ENCODE results near the gene PTPRT.

PTPRT gene

DNA sequence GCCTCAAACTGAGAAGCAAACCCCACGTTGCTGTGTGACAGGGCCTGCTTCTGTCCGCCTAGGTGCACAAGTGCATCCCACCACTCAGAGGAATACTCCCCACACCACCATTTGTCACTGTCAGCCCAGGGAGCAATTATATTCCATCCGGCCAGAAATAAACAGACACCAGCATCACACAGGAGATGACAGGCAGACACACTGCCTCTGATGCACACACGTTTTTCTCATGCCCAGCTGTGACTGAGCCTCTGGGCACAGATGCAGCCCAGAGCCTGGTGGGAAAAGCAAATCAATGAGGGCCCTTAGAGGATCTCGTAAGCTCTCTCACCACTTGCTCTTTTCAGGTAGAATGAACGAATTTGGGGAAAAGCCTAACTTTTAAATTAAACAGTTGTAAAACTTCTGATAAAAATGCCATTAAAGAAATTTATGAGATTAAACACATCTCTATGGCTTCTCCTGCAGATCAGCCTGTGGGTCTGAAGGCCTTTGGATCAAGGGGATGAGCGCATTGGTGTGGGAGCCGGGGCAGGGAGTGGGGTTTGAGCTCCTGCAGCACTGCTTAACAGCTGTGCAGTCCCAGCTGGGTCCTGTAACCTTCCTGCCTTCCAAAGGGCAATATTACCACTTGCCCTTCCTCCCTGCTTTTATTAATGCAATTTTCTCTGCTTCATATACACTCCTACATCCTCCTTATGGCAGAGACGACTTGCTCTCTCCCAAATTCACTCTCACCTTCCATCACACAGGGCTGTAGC lies 624.3 kb downstream of the PTPRT start:
- no peak for DNase-seq (ENCODE audit: low read depth)
- TF ChIP-seq MYC (IDR thresholded peaks at IDR 0.05; ENCODE audit: low read depth, low read length) (no peak), POLR2A (IDR thresholded peaks at IDR 0.05; ENCODE audit: extremely low read depth, insufficient read length) (no peak), MAX (IDR thresholded peaks at IDR 0.05; ENCODE audit: low read depth, low read length) (no peak)
- TF ChIP-seq, protein P1, sequence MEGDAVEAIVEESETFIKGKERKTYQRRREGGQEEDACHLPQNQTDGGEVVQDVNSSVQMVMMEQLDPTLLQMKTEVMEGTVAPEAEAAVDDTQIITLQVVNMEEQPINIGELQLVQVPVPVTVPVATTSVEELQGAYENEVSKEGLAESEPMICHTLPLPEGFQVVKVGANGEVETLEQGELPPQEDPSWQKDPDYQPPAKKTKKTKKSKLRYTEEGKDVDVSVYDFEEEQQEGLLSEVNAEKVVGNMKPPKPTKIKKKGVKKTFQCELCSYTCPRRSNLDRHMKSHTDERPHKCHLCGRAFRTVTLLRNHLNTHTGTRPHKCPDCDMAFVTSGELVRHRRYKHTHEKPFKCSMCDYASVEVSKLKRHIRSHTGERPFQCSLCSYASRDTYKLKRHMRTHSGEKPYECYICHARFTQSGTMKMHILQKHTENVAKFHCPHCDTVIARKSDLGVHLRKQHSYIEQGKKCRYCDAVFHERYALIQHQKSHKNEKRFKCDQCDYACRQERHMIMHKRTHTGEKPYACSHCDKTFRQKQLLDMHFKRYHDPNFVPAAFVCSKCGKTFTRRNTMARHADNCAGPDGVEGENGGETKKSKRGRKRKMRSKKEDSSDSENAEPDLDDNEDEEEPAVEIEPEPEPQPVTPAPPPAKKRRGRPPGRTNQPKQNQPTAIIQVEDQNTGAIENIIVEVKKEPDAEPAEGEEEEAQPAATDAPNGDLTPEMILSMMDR (IDR thresholded peaks at IDR 0.05; ENCODE audit: low read depth, low read length), result no peak
- no peak overlapping the region for H3K4me3 ChIP-seq (ENCODE audit: low read depth, low read length)

- no peak overlapping the region for H3K4me3 ChIP-seq (ENCODE audit: low read depth, low read length)
- no peak for TF ChIP-seq MAX (IDR thresholded peaks at IDR 0.05; ENCODE audit: low read depth, low read length)
- TF ChIP-seq POLR2A (IDR thresholded peaks at IDR 0.05; ENCODE audit: extremely low read depth, insufficient read length), result no peak
- TF ChIP-seq MYC (IDR thresholded peaks at IDR 0.05; ENCODE audit: low read depth, low read length), result no peak
- TF ChIP-seq, protein P1 (IDR thresholded peaks at IDR 0.05; ENCODE audit: low read depth, low read length), result no peak
- DNase-seq (ENCODE audit: low read depth), result no peak
Measured at GRCh38 chr20:42559665-42560064, 630.0 kb downstream of the PTPRT start.

DNA sequence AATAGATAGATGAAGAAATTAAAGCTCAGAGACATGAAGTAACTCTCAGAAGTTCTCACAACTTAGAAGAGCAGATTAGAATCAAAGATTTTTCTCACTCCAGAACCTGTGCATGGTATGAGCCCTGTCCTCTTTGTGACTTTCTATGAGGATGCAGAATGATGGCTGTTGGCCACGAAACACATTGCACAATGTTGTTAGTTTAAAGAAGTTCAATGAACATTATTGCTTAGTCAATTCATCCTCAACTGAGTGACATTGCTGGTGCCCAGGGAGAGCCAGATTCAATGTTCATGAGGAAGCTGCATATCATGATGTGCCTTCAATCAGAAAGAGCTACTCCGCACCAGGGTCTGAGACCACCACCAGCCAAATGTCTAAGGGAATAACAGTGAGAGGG lies 633.1 kb downstream of the PTPRT start:
- no peak overlapping the region for H3K4me3 ChIP-seq (ENCODE audit: low read depth, low read length)
- TF ChIP-seq MYC (IDR thresholded peaks at IDR 0.05; ENCODE audit: low read depth, low read length) (no peak), POLR2A (IDR thresholded peaks at IDR 0.05; ENCODE audit: extremely low read depth, insufficient read length) (no peak), MAX (IDR thresholded peaks at IDR 0.05; ENCODE audit: low read depth, low read length) (no peak)
- TF ChIP-seq, protein P1 (IDR thresholded peaks at IDR 0.05; ENCODE audit: low read depth, low read length), result no peak
- DNase-seq (ENCODE audit: low read depth), result no peak

GRCh38 chr20:42553374-42553773 lies 636.3 kb downstream of the PTPRT start:
- no peak overlapping the region for H3K4me3 ChIP-seq (ENCODE audit: low read depth, low read length)
- TF ChIP-seq, protein P1 (IDR thresholded peaks at IDR 0.05; ENCODE audit: low read depth, low read length), result no peak
- TF ChIP-seq POLR2A (IDR thresholded peaks at IDR 0.05; ENCODE audit: extremely low read depth, insufficient read length) (no peak), MYC (IDR thresholded peaks at IDR 0.05; ENCODE audit: low read depth, low read length) (no peak), MAX (IDR thresholded peaks at IDR 0.05; ENCODE audit: low read depth, low read length) (no peak)
- DNase-seq (ENCODE audit: low read depth), result no peak

DNA sequence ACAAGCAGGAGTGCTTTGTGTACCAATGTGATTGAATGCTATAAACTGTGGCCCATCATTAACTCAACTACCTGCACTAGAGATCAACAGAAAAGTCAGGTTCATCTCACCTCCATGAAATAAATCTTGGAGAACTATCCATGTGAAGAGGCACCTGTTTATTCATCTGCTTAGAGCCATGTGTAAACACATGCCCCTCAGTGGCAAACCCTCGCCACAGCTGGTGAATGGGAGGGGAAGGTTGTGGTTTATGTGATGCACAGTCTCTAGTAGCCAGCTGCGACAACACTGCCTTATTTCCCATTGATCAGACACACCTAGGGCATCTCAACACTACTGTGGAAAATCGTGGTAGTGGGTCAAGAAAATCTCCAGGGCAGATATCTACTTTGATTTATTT lies 640.2 kb downstream of the PTPRT start:
- DNase-seq (ENCODE audit: low read depth), result no peak
- H3K4me3 ChIP-seq (ENCODE audit: low read depth, low read length), result no peak overlapping the region
- no peak for TF ChIP-seq MAX (IDR thresholded peaks at IDR 0.05; ENCODE audit: low read depth, low read length)
- TF ChIP-seq, protein P1 (IDR thresholded peaks at IDR 0.05; ENCODE audit: low read depth, low read length), result no peak
- TF ChIP-seq MYC (IDR thresholded peaks at IDR 0.05; ENCODE audit: low read depth, low read length), result no peak

Measured in NB4 (cell line).